ENCODE measurements around the gene LHX4. TPM values are rescaled to one million over a fixed set of nuclear protein-coding genes. Genes with fewer than 3 reads are reported as not detected.

The LHX4 gene
- total and polyA plus RNA-seq, 2 of the 4 experiments (the other 2 are of a cell fraction): 0.05 to 0.18 TPM

- no peak for TF ChIP-seq USF2 (IDR thresholded peaks at IDR 0.05; ENCODE audit: low read depth, low read length)
Measured at GRCh38 chr1:180248731-180249681, 18.9 kb downstream of the LHX4 start (continued).

Data from IMR-90 (cell line).